Body of pancreas (tissue), 4 donors: ENCODE measurements around the gene CA12. TPM values are rescaled to one million over a fixed set of nuclear protein-coding genes. Genes with fewer than 3 reads are reported as not detected.
A peak's percentile ranks its signal among the peaks of the same experiment; 100 is the strongest.

Source experiments
- ATAC-seq: fragments of 150-250 bp; one replicate; pipeline ENCODE4 v1.9.1; 2016
- DNase-seq, 4 donors: peaks; one replicate each; pipeline ENCODE4 v3.0.0-alpha.2; 2019
- H3K27ac ChIP-seq, 4 donors: fragments of 200-600 bp; sonication (generic); 1 replicate in 3 of 4; 2 replicates in 1 of 4; pipeline versions ENCODE4 v1.5.1 to v1.6.1; 2016 to 2019; ENCODE audit warnings: mild to moderate bottlenecking in 1 of 4, mixed read lengths in 1 of 4, moderate library complexity in 1 of 4
- H3K27me3 ChIP-seq, 2 donors: fragments of 200-600 bp; sonication (generic); one replicate each; pipeline ENCODE4 v1.6.0; 2016; ENCODE audit warnings: mild to moderate bottlenecking in 1 of 2
- H3K36me3 ChIP-seq, 2 donors: fragments of 200-600 bp; sonication (generic); replicated peaks in 1 of 2; 2 replicates each; pipeline ENCODE4 v1.5.1; 2016; ENCODE audit warnings: low read depth in 2 of 2; ENCODE audit not compliant: insufficient read depth in 1 of 2
- H3K4me1 ChIP-seq: fragments of 200-600 bp; sonication (generic); one replicate; pipeline ENCODE4 v1.6.0; 2016
- H3K4me3 ChIP-seq, 2 donors: fragments of 200-600 bp; sonication (generic); 1 replicate in 1 of 2; 2 replicates in 1 of 2; pipeline ENCODE4 v1.5.1; 2016 to 2019
- H3K9me3 ChIP-seq, 3 donors: fragments of 200-600 bp; sonication (generic); 1 replicate in 2 of 3; 2 replicates in 1 of 3; pipeline ENCODE4 v1.5.1; 2016
- CTCF ChIP-seq, 7 experiments: fragments of 450-650 bp in 4 of 7; fragments of 200-600 bp in 3 of 7; sonication (generic) in 3 of 7; IDR thresholded peaks; one replicate each; pipeline ENCODE4 v1.5.1; 2016 to 2019; ENCODE audit warnings: antibody characterized with exemption in 7 of 7
- POLR2A ChIP-seq, 3 donors: fragments of 450-650 bp; IDR thresholded peaks; one replicate each; pipeline ENCODE4 v1.6.1; 2016; ENCODE audit warnings: antibody characterized with exemption in 3 of 3, mild to moderate bottlenecking in 2 of 3
- WGBS, 2 donors: methylation state at CpG; one replicate each; pipeline ENCODE4 v1.1.5; 2017; 5-methylcytosine and 5-hydroxymethylcytosine counted together
- intact Hi-C: fragments of 100-400 bp; cut with DNase I; formaldehyde crosslinking; loops from one replicate; pipeline ENCODE4 v1.15.1; 2023
- total RNA-seq, 2 donors: library from RNA; depleted of rRNA; stranded (reverse); fragments of >200 nt; gene quantifications; one replicate each; pipeline ENCODE4 v1.1.0, GENCODE V29; 2016

The CA12 gene
- total RNA-seq, 2 donors from 2014 or later = 16.1 to 25.7 TPM

- H3K27ac ChIP-seq = no peak overlapping the region
- intact Hi-C loops = no loop called here
Observed at GRCh38 chr15:63370764-63371163, 10.9 kb downstream of the CA12 start.

GRCh38 chr15:63369781-63370180 lies 11.9 kb downstream of the CA12 start:
- Histone ChIP-seq H3K4me1 (peaks cover 65% of the 10 kb centered on the region), H3K4me3 (no peak overlapping the region), H3K9me3 (no peaks in the 10 kb centered on the region), H3K27ac (peak overlapping the region in 1 of 4 donors; percentile 93), H3K36me3 (no peaks in the 10 kb centered on the region), H3K27me3 (no peaks in the 10 kb centered on the region)
- DNase-seq = no peak
- intact Hi-C loops = no loop called here
- WGBS, 2 donors = 89 to 98% methylated on average over 4 of the region's 4 CpGs
- TF ChIP-seq POLR2A (IDR thresholded peaks at IDR 0.05) (no peak), CTCF (IDR thresholded peaks at IDR 0.05) (no peak)
- ATAC-seq = no peak

More at GRCh38 chr15:63370764-63371163, 10.9 kb downstream of the CA12 start:
- no peak for ATAC-seq
- no peak for DNase-seq
- H3K4me3 ChIP-seq = no peak overlapping the region
- WGBS, 2 donors = 83% methylated on average over 4 of the region's 4 CpGs
- H3K27me3 ChIP-seq = no peaks in the 10 kb centered on the region
- peaks cover 65% of the 10 kb centered on the region for H3K4me1 ChIP-seq
- no peaks in the 10 kb centered on the region for H3K9me3 ChIP-seq
- H3K36me3 ChIP-seq = no peaks in the 10 kb centered on the region
- TF ChIP-seq CTCF (IDR thresholded peaks at IDR 0.05) (no peak), POLR2A (IDR thresholded peaks at IDR 0.05) (no peak)

GRCh38 chr15:63369296-63369695 lies 12.3 kb downstream of the CA12 start:
- DNase-seq = no peak

DNA sequence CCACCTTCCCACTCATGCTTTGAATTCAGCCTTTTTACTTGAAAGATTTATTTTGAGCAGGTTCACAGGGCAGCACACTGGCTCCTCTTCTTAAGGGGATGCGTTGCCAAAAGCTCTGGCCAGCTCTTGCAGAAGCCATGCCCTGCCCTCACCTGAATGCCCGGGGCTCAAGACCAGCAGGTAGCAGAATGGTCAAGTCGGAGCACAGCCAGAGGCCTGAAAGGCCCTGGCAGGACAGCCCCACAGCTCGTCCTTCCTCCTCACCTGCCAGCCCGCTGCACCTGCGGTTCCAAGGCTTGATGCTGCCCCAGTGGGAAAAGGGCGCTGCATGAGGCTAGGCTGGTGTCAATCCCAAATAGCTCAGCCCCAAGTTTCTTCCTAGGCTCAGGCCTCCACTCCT lies 13.1 kb downstream of the CA12 start:
- 87% methylated on average over 7 of the region's 7 CpGs; no CpG with 5 or more reads in 1 of the 2 donors for WGBS, 2 donors

More at GRCh38 chr15:63369296-63369695, 12.3 kb downstream of the CA12 start:
- no peak for TF ChIP-seq POLR2A (IDR thresholded peaks at IDR 0.05)
- no peak for TF ChIP-seq CTCF (IDR thresholded peaks at IDR 0.05)
- no peaks in the 10 kb centered on the region for H3K9me3 ChIP-seq
- peak overlapping the region in 3 of 4 donors; percentile 85 to 93 (median 90) for H3K27ac ChIP-seq
- WGBS, 2 donors = 88 to 96% methylated on average over 3 of the region's 3 CpGs
- H3K27me3 ChIP-seq = no peaks in the 10 kb centered on the region
- no peaks in the 10 kb centered on the region for H3K36me3 ChIP-seq
- no peak overlapping the region for H3K4me3 ChIP-seq
- intact Hi-C loops = no loop called here
- peaks cover 65% of the 10 kb centered on the region for H3K4me1 ChIP-seq
- ATAC-seq = no peak

More for the DNA sequence above, 13.1 kb downstream of the CA12 start:
- Histone ChIP-seq H3K9me3 (no peaks in the 10 kb centered on the region), H3K4me1 (peaks cover 69% of the 10 kb centered on the region), H3K27me3 (no peaks in the 10 kb centered on the region), H3K27ac (peak overlapping the region; percentile 82 to 93 (median 88)), H3K36me3 (no peaks in the 10 kb centered on the region), H3K4me3 (no peak overlapping the region)
- ATAC-seq (no peak), DNase-seq (no peak)
- intact Hi-C loops = no loop called here
- TF ChIP-seq POLR2A (IDR thresholded peaks at IDR 0.05) (no peak), CTCF (IDR thresholded peaks at IDR 0.05) (no peak)
